Large intestine (tissue), 12 donors: Measurements from ENCODE around the gene LRP1. TPM values are rescaled to one million over a fixed set of nuclear protein-coding genes. Genes with fewer than 3 reads are reported as not detected.

ENCODE experiments used
- DNase-seq, 2 donors: peaks; one replicate each; pipeline versions ENCODE4 v3.0.0 to v3.0.0-alpha.2; 2013
- H3K27ac ChIP-seq: one replicate; pipeline ENCODE4 v1.5.1; 2013; ENCODE audit warnings: low read length
- H3K27me3 ChIP-seq: 2 replicates; pipeline ENCODE4 v1.6.1; 2013; ENCODE audit warnings: low read length; ENCODE audit not compliant: control insufficient read depth, insufficient read depth
- H3K36me3 ChIP-seq: 2 replicates; pipeline ENCODE4 v1.6.1; 2013; ENCODE audit warnings: low read length; ENCODE audit not compliant: control insufficient read depth, insufficient read depth
- H3K4me1 ChIP-seq: one replicate; pipeline ENCODE4 v1.6.1; 2013; ENCODE audit warnings: low read length; ENCODE audit not compliant: control insufficient read depth, insufficient read depth
- H3K4me3 ChIP-seq: one replicate; pipeline ENCODE4 v1.5.1; 2013; ENCODE audit warnings: low read length
- H3K9me3 ChIP-seq: one replicate; pipeline ENCODE4 v1.6.1; 2013; ENCODE audit warnings: mild to moderate bottlenecking, low read depth, low read length, moderate library complexity; ENCODE audit not compliant: control insufficient read depth
- WGBS: methylation state at CpG from one replicate; pipeline ENCODE4 v1.1.5; 2013; ENCODE audit warnings: low lambda C conversion rate; ENCODE audit not compliant: insufficient coverage; 5-methylcytosine and 5-hydroxymethylcytosine counted together
- long read RNA-seq, 11 donors: transcript quantifications; one replicate each; lab custom pipeline, GENCODE V29; 2026
- polyA plus RNA-seq: library from polyadenylated mRNA; unstranded; fragments of 120-200 nt; gene quantifications from one replicate; pipeline ENCODE4 v1.2.1, GENCODE V29; 2013

LRP1 gene
- polyA plus RNA-seq: 100 TPM
- long read RNA-seq, donor 1, partial matches to known transcripts: 9 of 9 reads
- long read RNA-seq, donor 1, other reads (novel, unspliced or antisense): 0 of 9 reads
- long read RNA-seq, donor 2, partial matches to known transcripts: 16 of 18 reads
- long read RNA-seq, donor 2, other reads (novel, unspliced or antisense): 0 of 18 reads
- long read RNA-seq, donor 3: 0 reads
- long read RNA-seq, donor 4: 0 reads
- long read RNA-seq, donor 5: 0 reads
- long read RNA-seq, donor 6, partial matches to known transcripts: 30 of 30 reads
- long read RNA-seq, donor 6, other reads (novel, unspliced or antisense): 0 of 30 reads
- long read RNA-seq, donor 7, partial matches to known transcripts: 17 of 17 reads
- long read RNA-seq, donor 7, other reads (novel, unspliced or antisense): 0 of 17 reads
- long read RNA-seq, donor 8, partial matches to known transcripts: 5 of 5 reads
- long read RNA-seq, donor 8, other reads (novel, unspliced or antisense): 0 of 5 reads
- long read RNA-seq, donor 9, partial matches to known transcripts: 0 of 1 reads
- long read RNA-seq, donor 9, other reads (novel, unspliced or antisense): 0 of 1 reads
- long read RNA-seq, donor 10, partial matches to known transcripts: 14 of 17 reads
- long read RNA-seq, donor 10, other reads (novel, unspliced or antisense): 0 of 17 reads
- long read RNA-seq, donor 11: 0 reads

DNA sequence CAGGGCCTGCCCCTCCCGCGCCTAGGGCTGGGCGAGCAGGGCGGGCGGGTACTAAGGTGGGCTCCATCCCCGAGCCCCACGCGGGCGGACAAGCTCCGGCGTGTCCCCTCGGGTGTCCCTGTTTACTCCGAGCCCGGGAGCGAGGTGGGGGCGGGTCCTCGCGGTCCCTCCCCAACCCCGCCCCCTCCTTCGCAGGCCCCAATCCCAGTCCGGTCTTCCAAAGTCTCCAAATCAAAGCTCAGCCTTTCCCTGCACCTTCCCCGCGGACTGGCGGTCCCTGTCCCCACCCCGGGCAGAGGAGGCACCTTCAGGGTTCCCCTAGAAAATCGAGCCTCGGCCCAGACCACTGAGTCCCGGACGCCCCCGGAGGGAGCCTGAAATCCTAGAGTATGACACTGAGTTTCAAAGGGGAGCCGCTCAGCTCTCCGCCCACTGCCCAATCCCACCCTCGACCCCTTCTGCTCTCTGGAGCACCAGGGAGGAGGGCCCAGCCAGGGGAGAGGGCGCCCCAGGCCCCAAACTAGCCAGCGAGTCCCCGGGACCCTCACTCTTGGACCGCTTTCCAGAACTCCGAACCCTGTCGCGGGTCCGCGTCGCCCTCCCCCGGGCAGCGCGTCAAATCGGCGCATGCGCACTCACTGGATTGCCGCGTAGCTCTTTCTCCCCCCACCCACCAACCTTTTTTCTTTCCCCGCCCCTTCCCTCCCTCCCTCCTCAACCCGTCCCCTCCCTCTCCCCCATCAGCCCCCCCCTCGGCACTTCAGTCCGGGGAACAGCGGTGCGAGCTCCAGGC is at the start of gene LRP1:
Gene LRP1 (plus strand): TSS at position 758 of the 793 bp plus-strand sequence. CDS start 482 bp downstream, outside the sequence.
- peaks cover 7% of the 10 kb centered on the region for H3K36me3 ChIP-seq
- peak within 1 kb of the TSS; percentile 91 for H3K4me3 ChIP-seq
- peak; percentile 77 to 89 for DNase-seq
- WGBS: no CpG with 5 or more reads among the region's 57 CpGs
- H3K4me1 ChIP-seq: peaks cover 46% of the 10 kb centered on the region
- H3K9me3 ChIP-seq: no peaks in the 10 kb centered on the region
- no peaks in the 10 kb centered on the region for H3K27me3 ChIP-seq
- peak within 1 kb of the TSS; percentile 99 for H3K27ac ChIP-seq

- H3K36me3 ChIP-seq: no peaks in the 10 kb centered on the region
- H3K4me3 ChIP-seq: peak within 1 kb of the TSS; percentile 82
- peak within 1 kb of the TSS; percentile 85 for H3K27ac ChIP-seq
- DNase-seq: peak; percentile 100
- H3K27me3 ChIP-seq: no peaks in the 10 kb centered on the region
- 0% methylated on average over 2 of the region's 39 CpGs for WGBS
- peaks cover 6% of the 10 kb centered on the region for H3K4me1 ChIP-seq
- no peaks in the 10 kb centered on the region for H3K9me3 ChIP-seq
Measured at GRCh38 chr12:57078519-57079404, 49.5 kb upstream of the LRP1 start, which contains the start of gene NEMP1. TSS of gene NEMP1 (minus strand) at chr12:57078791. CDS start at chr12:57078745, 46 bp downstream.

GRCh38 chr12:57079821-57080220 is 48.5 kb upstream of the LRP1 start:
- Histone ChIP-seq H3K9me3 (no peaks in the 10 kb centered on the region), H3K27ac (no peak overlapping the region), H3K27me3 (no peaks in the 10 kb centered on the region), H3K4me3 (no peak overlapping the region), H3K36me3 (no peaks in the 10 kb centered on the region), H3K4me1 (peaks cover 6% of the 10 kb centered on the region)
- WGBS: no CpG with 5 or more reads among the region's 1 CpG
- DNase-seq: no peak

- Histone ChIP-seq H3K27me3 (no peaks in the 10 kb centered on the region), H3K36me3 (no peaks in the 10 kb centered on the region), H3K27ac (no peak overlapping the region), H3K4me1 (peaks cover 9% of the 10 kb centered on the region), H3K4me3 (no peak overlapping the region), H3K9me3 (no peaks in the 10 kb centered on the region)
- WGBS: no CpG with 5 or more reads among the region's 1 CpG
- DNase-seq: no peak
Measured at GRCh38 chr12:57080855-57081254, 47.4 kb upstream of the LRP1 start.

DNA sequence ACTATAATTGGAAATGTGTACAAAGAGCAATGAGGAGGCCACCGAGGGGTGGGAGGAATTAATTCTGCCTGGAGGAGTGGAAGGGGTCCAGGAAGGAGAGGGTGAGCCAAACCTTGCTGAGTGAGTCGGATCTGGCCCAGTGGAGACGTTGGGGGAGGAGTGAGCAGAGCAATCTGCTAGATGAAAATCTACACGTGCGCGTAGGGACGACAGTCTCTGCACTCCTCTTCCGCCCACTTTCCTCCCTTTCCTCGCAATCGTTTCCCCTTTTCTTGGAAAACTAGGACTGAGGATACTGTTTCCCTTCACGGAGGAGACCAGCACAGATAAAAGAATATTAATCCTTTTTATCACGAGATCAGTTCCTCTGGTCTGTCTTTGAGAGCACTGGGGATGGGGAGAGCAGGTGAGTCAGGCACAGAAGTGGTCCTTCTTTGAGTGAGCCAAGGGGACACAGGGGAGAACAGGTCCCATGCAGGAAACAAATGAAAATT is 42.2 kb upstream of the LRP1 start:
- WGBS: no CpG with 5 or more reads among the region's 12 CpGs
- Histone ChIP-seq H3K4me1 (peaks cover 16% of the 10 kb centered on the region), H3K4me3 (peak overlapping the region; percentile 76), H3K9me3 (no peaks in the 10 kb centered on the region), H3K36me3 (peaks cover 4% of the 10 kb centered on the region), H3K27ac (peak overlapping the region; percentile 92), H3K27me3 (no peaks in the 10 kb centered on the region)
- DNase-seq: peak; percentile 58 to 62

DNA sequence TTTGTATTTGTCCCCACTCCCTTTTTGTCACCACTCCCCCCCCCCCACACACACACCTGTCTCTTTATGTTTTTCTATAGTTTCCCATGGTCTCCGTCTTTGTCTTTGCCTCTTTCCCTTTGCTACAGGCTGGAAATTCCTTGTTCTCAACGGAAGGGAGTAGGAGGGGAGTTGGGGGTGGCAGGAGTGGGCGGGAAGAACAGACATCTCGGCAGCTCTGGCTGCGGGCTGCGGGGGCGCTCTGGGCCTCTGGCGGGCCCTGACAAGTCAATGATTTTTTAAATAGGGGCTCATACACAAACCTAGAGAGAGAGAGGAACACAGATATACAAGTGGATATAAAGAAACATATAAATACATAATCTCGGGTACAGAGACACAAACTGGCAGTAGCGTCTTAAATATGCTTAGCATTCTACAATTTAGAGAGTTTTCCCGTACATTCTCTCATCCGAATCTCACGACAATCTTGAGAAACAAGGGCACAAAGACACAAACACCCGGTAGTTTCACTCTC is 41.7 kb upstream of the LRP1 start:
- Histone ChIP-seq H3K27me3 (no peaks in the 10 kb centered on the region), H3K27ac (peak overlapping the region; percentile 92), H3K4me1 (peaks cover 20% of the 10 kb centered on the region), H3K36me3 (peaks cover 9% of the 10 kb centered on the region), H3K9me3 (no peaks in the 10 kb centered on the region), H3K4me3 (peak overlapping the region; percentile 76)
- DNase-seq: peak; percentile 72 to 78
- WGBS: 0% methylated on average over 1 of the region's 14 CpGs

GRCh38 chr12:57087010-57087690 is 41.1 kb upstream of the LRP1 start:
- Histone ChIP-seq H3K9me3 (no peaks in the 10 kb centered on the region), H3K36me3 (peaks cover 15% of the 10 kb centered on the region), H3K4me1 (peaks cover 20% of the 10 kb centered on the region), H3K27ac (peak overlapping the region; percentile 92), H3K27me3 (no peaks in the 10 kb centered on the region), H3K4me3 (peak overlapping the region; percentile 76)
- peak; percentile 77 to 83 for DNase-seq
- no CpG with 5 or more reads among the region's 52 CpGs for WGBS

GRCh38 chr12:57087691-57088353 is 40.5 kb upstream of the LRP1 start:
- no CpG with 5 or more reads among the region's 37 CpGs for WGBS
- peak; percentile 85 to 87 for DNase-seq
- Histone ChIP-seq H3K27ac (peak overlapping the region; percentile 92), H3K27me3 (no peaks in the 10 kb centered on the region), H3K4me1 (peaks cover 20% of the 10 kb centered on the region), H3K36me3 (peaks cover 21% of the 10 kb centered on the region), H3K4me3 (peak overlapping the region; percentile 76), H3K9me3 (no peaks in the 10 kb centered on the region)
